WERI-Rb-1 (cell line): ENCODE results near the gene R3HDM2.

Experiments
- DNase-seq: peaks from one replicate; pipeline ENCODE4 v3.0.0-alpha.2; 2020
- H3K27ac ChIP-seq: fragments of 250-450 bp; sonication (Bioruptor Pico); 2 replicates; pipeline ENCODE4 v1.5.1; 2020; ENCODE audit warnings: mild to moderate bottlenecking, moderate library complexity
- H3K27me3 ChIP-seq: fragments of 250-450 bp; sonication (Bioruptor Pico); 2 replicates; pipeline ENCODE4 v1.5.1; 2021; ENCODE audit warnings: mild to moderate bottlenecking, low read depth, moderate library complexity; ENCODE audit not compliant: insufficient read depth, severe bottlenecking
- H3K36me3 ChIP-seq: fragments of 250-450 bp; sonication (Bioruptor Pico); 2 replicates; pipeline ENCODE4 v1.5.1; 2020; ENCODE audit warnings: mild to moderate bottlenecking, moderate library complexity
- H3K4me3 ChIP-seq: 2 replicates; pipeline ENCODE4 v1.5.1; 2011; ENCODE audit warnings: low read depth, mild to moderate bottlenecking, control low read depth, low read length
- H3K9me3 ChIP-seq: fragments of 250-450 bp; sonication (Bioruptor Pico); 2 replicates; pipeline ENCODE4 v1.5.1; 2021; ENCODE audit warnings: mild to moderate bottlenecking, moderate library complexity; ENCODE audit not compliant: severe bottlenecking
- TF ChIP-seq, protein P1 (sequence below): IDR thresholded peaks from 2 replicates; pipeline ENCODE4 v1.5.1; 2011; ENCODE audit warnings: low read depth, mild to moderate bottlenecking, control low read depth, inconsistent platforms, low read length

The R3HDM2 gene

GRCh38 chr12:57211791-57212700, 218.8 kb downstream of the R3HDM2 start:
- Histone ChIP-seq H3K27ac (no peak overlapping the region), H3K27me3 (peaks cover 12% of the 10 kb centered on the region), H3K9me3 (no peaks in the 10 kb centered on the region), H3K4me3 (no peak overlapping the region), H3K36me3 (no peaks in the 10 kb centered on the region)
- DNase-seq = no peak
- TF ChIP-seq, protein P1, sequence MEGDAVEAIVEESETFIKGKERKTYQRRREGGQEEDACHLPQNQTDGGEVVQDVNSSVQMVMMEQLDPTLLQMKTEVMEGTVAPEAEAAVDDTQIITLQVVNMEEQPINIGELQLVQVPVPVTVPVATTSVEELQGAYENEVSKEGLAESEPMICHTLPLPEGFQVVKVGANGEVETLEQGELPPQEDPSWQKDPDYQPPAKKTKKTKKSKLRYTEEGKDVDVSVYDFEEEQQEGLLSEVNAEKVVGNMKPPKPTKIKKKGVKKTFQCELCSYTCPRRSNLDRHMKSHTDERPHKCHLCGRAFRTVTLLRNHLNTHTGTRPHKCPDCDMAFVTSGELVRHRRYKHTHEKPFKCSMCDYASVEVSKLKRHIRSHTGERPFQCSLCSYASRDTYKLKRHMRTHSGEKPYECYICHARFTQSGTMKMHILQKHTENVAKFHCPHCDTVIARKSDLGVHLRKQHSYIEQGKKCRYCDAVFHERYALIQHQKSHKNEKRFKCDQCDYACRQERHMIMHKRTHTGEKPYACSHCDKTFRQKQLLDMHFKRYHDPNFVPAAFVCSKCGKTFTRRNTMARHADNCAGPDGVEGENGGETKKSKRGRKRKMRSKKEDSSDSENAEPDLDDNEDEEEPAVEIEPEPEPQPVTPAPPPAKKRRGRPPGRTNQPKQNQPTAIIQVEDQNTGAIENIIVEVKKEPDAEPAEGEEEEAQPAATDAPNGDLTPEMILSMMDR = no peak

- TF ChIP-seq, protein P1 = no peak
- Histone ChIP-seq H3K27ac (no peak overlapping the region), H3K36me3 (no peaks in the 10 kb centered on the region), H3K27me3 (peaks cover 9% of the 10 kb centered on the region), H3K9me3 (no peaks in the 10 kb centered on the region), H3K4me3 (no peak overlapping the region)
- no peak for DNase-seq
Observed at GRCh38 chr12:57210926-57211692, 219.7 kb downstream of the R3HDM2 start.

- DNase-seq = no peak
- Histone ChIP-seq H3K27ac (no peak overlapping the region), H3K4me3 (no peak overlapping the region), H3K36me3 (no peaks in the 10 kb centered on the region), H3K9me3 (no peaks in the 10 kb centered on the region), H3K27me3 (peaks cover 2% of the 10 kb centered on the region)
- TF ChIP-seq, protein P1 = no peak
Observed at GRCh38 chr12:57210461-57210860, 220.4 kb downstream of the R3HDM2 start.

- Histone ChIP-seq H3K27me3 (no peaks in the 10 kb centered on the region), H3K36me3 (no peaks in the 10 kb centered on the region), H3K4me3 (no peak overlapping the region), H3K9me3 (no peaks in the 10 kb centered on the region), H3K27ac (no peak overlapping the region)
- DNase-seq = no peak
- TF ChIP-seq, protein P1 = no peak
Observed at GRCh38 chr12:57209916-57210315, 220.9 kb downstream of the R3HDM2 start.

GRCh38 chr12:57208631-57209282, 222.1 kb downstream of the R3HDM2 start:
- no peaks in the 10 kb centered on the region for H3K36me3 ChIP-seq
- no peaks in the 10 kb centered on the region for H3K27me3 ChIP-seq
- no peaks in the 10 kb centered on the region for H3K9me3 ChIP-seq
- no peak for DNase-seq
- no peak overlapping the region for H3K27ac ChIP-seq
- no peak overlapping the region for H3K4me3 ChIP-seq
- TF ChIP-seq, protein P1 = no peak
